HG02970 (cell line): ENCODE data around the gene MAP3K2.

Experiments
- ATAC-seq: cut with Tn5 transposase; IDR thresholded peaks from one replicate; pipeline ENCODE4 v1.9.1; 2021; ENCODE audit warnings: mild to moderate bottlenecking, moderate library complexity, moderate number of reproducible peaks; ENCODE audit not compliant: unreplicated experiment, low FRiP score

MAP3K2 gene

DNA sequence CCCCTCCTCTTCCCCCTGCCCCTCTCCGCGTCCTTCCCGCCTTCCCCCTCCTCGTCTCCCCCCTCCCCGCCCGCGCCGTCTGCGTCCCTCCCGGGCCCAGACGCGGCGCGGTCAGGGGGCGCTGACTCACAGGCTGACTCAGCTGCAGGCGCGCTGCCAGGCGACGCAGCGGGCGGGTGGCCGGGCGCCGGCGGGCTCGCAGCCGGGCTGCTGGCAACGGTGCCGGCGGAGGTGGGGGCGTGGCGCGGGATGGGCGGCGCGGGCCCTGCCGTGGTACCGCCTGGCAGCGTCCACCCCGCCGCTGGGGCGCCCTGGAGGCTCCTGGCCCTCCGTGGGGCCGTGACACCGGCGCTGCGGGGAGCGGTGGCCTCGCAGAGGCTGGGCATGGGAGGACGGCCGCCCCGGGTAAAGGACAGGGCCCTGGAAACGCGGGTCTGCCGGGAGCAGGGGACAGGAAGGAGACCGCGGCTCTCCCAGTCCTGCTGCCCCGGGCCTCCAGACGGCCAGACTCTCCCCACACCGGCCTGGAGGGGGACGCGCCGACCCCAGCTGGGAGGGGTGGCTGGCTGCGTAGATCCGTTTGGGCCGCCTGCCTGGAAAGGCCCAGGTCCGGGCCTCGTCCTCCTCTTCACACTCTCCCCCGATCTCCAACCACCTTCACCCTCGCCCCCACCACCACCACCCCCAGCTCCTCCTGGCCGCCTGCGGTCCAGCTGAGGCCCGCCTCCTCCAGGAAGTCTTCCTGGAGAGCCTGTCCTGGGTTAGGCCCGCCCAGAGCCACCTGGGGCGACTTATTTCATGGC is 20.4 kb upstream of the MAP3K2 start:
- no peak for ATAC-seq

GRCh38 chr2:127407661-127408003 is 19.9 kb upstream of the MAP3K2 start:
- no peak for ATAC-seq

DNA sequence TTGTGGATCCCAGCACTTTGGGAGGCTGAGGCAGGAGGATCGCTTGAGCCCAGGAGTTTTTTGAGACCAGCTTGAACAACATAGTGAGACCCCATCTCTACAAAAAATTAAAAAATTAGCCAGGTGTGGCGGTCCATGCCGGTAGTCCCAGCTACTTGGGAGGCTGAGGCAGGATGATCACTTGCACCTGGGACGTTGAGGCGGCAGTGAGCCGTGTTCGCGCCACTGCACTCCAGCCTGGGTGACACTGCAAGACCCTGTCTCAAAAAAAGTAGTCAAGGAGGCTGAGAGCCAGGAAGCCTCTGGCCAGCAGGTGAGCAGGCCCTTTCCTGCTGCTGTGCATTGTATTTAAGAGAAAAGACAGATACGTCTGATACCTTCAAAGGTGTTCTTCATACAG is 19.3 kb upstream of the MAP3K2 start:
- ATAC-seq, result no peak

- no peak for ATAC-seq
These were observed 18.7 kb upstream of the MAP3K2 start for GRCh38 chr2:127406454-127406853.

GRCh38 chr2:127405255-127405610 is 17.5 kb upstream of the MAP3K2 start:
- ATAC-seq, result no peak

DNA sequence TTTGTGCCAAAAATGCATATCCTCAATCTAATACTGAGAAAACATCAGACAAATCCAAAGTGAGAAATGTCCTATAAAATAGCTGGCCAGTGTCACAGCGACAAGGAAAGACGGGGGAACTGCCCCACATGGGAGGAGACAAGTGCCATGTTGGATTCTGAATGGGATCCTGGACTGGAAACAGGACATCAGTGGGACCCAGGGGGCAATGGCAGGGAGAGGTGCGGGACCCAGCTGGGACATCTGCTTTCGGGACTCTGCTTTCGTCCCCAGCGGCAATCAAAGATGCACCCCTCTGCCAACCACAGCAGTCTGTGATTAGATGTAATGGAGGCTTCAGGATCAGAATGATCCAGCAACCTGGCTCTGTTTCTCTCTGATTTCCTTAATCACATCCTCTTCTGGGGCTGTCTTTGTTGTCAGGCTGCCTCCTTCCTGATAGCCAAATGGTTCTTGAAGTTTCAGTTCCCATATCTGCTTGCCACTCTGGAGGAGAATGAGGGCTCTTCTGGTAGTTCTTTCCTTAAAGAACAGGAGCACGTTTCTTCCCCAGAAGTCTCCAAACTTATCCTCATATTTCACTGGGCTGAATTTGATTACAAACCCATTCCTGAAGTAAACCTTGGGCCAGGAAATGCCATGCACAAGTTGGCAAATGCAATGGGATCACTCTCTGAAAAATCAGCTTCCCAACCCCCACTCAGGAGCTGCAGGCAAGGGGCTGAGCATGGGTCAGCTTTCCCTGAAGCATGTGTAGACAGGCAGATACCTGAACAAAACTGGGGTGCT is 16.9 kb upstream of the MAP3K2 start:
- ATAC-seq, result no peak

- ATAC-seq, result no peak
These were observed 15.7 kb upstream of the MAP3K2 start for GRCh38 chr2:127403460-127403859.

DNA sequence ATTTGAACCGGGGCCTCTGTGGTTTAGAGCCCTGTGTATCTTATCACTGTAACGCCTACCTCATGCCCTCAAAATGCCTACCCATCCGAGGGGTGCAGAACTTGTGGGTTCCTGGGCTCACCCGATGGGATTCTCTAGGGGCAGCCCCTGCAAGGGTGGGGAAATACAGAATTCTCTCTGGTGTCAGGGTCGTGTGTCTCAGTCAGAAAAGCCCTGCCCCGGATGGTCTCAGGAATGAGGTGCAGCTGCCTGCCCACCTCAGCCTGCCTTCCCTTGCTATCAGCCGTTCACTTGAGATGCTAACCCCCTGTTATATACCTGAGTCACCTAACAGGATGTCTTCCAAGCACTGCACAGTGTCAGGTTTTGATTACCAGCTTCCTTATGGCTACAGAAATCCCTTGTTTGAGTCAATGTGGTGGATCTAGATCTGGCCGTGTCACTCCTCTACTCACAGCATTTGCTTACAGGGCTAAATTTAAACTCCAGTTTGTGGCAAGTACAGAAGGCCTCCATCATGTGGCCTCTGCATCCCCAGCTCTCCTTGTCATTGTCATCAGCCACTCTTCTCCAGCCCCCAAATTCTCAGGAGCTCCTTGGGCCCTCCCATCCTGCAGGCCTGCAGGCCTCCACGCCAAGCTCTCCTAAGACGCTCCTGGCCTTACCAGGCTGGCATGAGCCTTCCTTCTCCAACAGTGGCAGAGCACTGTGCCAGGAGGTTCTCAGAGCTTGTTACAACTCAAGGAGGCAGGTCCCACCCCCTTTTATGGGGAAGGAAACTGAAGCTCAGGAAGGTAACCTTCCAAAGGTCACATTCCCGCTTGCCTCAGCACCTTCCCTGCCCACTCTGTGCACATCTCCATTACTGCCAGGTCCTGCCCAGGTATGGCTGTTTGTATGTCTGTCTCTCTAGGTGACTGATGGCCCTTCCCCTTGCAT is 14.3 kb upstream of the MAP3K2 start:
- no peak for ATAC-seq

DNA sequence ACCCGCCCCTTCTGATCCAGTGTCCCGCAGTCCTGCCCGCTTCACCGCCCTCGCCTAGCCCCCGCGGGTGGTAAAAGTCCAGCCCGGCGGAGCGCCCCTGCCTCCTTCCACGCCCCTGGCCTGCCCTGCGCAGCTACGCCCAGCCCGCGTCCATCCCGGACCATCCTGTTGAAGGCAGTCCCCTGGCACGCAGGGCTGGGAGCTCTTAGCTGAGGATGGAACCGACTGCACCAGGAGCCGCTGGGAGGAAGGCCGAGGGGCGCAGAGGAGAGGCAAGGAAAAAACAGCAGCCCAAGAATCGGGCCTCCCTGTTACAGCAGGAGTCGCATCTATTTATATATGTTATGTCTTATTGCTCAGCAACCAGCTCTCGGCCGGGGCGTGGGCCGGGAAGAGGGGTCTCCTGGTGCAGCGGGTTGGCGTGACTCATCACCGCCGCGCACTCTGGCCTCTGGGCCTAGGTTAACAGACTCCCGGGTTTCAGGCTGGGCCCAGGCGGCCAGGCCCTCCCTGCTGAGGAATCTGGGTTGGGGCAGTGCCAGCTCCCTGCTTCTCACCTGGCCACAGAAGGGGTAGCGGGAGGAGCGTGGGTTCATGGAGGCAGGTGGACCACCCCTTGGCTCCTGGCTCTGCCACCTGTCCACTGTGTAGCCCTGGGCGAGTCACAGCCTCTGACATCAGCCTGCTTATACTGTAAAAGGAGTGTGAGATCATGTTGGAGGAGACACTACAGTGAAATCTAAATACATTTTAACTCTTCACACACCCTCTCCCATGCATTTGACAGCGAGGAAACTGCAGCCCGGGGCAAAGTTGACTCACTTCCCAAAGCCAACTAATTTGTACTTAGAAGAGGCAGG is 13.4 kb upstream of the MAP3K2 start:
- ATAC-seq, result no peak

- ATAC-seq, result no peak
These were observed 12.7 kb upstream of the MAP3K2 start for GRCh38 chr2:127400533-127400896.

DNA sequence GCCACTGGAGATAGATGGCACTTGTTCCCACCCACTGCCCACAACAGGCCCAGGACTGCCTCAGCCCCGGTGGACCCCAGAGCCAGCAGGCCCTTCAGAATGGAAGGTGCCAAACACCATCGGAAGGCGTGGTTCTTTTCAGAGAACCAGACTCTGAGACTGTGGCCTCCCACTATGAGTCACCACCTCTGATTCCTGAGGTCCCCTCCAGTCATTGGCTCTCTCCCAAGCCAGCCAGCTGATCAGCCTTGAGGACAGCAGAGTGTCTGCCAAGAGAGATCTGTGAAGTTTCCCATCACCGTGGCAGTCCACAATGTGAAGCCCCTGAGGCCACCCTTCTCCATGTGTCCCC is 10.4 kb upstream of the MAP3K2 start:
- ATAC-seq, result no peak

DNA sequence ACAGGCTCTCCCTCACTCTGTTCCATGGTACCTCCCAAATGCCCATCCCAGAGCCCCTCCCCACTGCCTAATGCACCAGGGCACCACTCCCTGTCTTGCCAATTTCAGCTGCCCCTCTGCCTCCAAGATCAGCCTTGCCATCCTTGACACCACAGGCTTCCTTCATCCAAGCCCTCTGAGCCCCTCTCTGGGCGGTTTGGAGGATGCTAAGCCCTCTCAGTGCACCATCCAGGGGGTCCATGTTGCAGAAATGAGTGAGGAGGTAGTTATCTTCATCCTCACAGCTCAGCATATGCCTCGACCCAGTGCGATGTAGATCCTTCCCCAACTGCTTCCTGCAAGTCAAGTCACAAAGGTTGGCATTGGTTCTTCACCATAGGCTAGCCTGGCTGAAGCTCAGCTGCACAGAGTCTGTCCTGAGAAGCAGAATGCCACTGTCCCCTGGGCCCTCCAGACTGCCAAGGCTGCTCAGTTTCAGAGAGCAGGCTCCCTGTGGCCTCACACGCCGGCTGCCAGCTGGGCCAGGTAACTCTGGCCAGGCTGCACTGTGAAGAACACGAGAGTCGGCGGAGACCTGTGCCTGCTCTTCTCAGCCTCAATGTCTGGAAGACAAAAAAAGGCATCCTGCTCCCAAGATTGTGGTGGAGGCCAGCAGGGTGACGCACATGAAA is 9.9 kb upstream of the MAP3K2 start:
- no peak for ATAC-seq

- ATAC-seq, result no peak
These were observed 6.7 kb upstream of the MAP3K2 start for GRCh38 chr2:127394492-127394891.

GRCh38 chr2:127392828-127393578 is 5.2 kb upstream of the MAP3K2 start:
- no peak for ATAC-seq

- ATAC-seq, result no peak
These were observed 4.5 kb upstream of the MAP3K2 start for GRCh38 chr2:127392133-127392827.

GRCh38 chr2:127389778-127390435 is 2.1 kb upstream of the MAP3K2 start:
- no peak for ATAC-seq

DNA sequence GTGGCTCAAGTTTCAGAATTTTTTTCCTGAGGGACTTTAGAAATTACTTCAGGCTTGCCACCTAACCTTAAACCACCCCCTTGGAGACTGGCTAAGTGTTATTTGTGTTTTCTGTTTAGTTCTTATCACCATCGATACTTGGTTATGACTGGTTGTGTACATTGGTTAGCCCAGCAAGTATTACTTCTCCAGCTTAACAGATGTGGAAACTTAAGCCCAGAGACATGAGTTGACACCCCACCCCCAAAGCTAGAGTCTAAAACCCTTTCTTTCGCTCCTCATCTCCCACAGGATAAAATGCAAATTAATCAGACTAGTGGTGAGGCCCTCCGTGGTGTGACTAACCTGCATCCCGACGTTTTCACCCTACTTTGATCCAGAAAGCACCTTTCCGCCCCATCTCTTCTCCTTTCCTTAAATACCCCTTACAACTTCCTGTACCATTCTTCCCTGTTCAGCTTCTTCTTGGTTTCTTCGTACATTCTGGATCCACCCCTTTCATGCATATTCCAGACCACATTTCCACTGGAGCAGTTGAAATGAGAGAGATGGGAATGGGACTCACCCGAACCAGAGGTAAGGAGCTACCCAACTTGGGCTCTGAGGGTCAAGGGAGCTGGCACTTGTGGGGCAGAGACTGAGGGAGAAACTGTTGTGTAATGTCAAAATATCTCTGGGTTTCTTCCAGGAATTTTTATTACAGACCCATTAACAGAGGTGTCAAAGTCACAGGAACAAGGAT is 819 bp upstream of the MAP3K2 start:
- peak; percentile 3 for ATAC-seq
